Activated CD4-positive, alpha-beta T cell treated with anti-CD3 and anti-CD28 coated beads, Interleukin-2, amount 50 U/mL, for 4 hours (primary cell): ENCODE results near the gene TRIM67.
"Not testable (repeated sequence)": the region's sequence is repeated elsewhere in the genome, so short reads cannot be mapped to it uniquely, and the experiment has no call there.

ENCODE experiments used
- DNase-seq, 2 experiments: peaks; one replicate each; pipeline ENCODE4 v3.0.0-alpha.2; 2020

Gene TRIM67

DNA sequence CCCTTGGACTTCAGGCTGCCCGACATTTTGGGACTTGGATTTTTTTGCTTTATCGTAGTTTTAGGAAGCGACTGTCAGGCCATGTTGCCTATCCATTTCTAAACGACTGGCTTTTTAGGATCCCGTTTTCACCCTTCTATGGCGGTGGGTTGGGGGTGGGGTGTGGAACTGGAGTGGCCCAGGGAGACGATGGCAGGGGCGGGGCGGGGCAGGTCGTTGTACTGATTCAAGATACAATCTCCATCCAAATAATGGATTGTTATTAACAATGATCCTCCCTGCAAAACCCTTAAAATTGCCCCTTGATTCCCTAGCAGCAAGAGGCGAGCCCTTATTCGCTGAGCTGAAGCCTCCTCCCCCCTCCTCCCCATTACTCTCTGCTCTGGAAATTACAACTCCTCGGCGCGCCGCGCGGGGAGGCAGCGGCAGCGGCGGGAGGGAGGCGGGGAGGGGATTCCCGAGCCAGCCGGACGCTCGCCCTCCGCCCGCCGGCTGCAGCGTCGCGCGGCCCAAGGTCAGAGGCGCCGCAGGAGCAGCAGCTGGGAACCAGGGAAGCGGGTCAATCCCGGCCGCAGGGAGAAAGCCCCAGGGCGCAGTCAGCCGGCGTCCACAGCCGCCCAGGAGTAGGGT is at the start of gene TRIM67:
Gene TRIM67, plus strand, starts transcription at position 392 of the 630 bp plus-strand sequence. CDS start 912 bp downstream, outside the sequence.
- no peak for DNase-seq

DNA sequence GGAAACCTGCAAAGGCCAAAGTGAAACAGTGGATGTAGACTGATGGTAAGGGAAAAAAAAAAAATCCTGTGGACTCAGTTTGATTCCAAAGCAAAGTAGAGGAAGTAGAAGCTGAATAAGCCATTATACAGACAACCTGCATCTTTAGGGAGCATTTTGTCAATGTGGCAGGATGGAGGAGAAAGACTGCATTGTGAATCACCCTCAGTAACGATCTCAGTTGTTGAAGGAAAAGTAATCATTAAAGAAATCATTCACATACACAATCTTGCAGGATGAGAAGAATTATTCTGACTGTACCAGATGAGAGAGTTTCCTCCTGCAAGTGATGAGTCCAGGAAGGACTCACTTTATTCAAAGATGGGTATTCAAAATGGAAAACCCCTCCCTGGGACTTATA is 45.1 kb upstream of the TRIM67 start:
- DNase-seq: no peak

DNA sequence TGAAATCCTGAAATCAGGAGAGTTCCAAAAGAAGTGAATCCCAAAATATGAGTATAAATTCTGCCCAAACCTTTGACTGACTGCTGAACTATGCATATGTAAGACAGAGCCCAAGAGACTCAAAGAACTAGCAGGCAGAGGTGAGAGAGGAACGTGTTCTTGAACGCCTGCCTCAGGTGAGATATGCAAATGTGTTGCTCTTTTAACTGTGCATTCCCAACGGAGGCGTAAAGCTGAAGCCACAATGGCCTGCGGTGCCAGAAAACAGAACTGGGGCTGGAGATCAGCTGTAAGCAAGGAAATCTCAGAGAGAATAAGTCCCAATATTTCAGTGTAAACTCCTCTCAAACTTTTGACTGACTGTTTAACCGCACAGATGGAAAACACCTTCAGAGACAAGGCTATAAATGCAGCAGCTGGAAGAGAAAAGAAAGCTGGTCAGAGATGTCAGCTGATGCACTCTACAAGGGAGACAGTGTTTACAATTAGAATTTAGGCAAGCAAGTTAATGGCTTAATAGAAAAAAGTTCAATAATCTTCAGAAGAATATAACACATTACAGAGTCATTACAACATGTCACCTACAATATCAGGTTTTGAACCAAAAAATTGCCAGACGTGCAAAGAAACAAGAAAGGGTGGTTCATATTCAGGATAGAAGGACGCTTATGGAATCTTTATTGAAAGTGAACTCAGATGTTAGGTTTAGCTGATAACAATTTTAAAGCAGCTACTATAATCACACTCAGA is 43.0 kb upstream of the TRIM67 start:
- DNase-seq: no peak

DNA sequence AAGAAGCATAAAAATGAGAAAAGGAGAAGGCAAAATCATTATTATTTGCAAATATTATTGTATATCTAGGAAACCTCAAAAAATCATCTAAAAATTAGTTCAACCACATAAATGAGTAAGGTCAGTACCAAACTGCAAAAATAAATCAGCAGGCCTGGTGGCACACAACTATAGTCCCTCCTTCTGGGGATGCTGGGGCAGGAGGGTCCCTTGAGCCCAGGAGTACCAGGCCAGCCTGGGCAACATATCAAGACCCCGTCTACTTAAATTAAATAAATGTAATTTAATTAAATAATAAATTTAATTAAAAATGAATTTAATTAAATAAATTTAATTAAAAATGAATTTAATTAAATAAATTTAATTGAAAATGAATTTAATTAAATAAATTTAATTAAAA is 40.3 kb upstream of the TRIM67 start:
- DNase-seq: no peak

DNA sequence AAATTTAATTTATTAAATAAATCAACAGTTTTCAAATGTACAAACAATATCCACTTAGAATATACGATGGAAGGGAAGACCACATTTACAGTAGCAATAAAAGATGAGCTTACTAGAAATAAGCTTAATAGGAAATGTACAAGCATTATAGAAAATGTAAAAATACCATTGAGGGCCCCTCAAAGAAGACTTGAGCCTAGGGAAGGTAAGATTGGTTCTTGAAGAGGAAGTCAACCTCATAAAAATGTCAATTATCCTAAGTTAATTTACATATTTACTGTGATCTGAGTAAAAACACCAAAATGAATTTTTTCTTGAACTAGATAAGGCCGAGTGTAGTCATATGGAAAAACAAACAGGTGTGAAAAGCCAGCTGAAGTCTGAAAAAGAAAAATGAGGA is 39.7 kb upstream of the TRIM67 start:
- DNase-seq: no peak

DNA sequence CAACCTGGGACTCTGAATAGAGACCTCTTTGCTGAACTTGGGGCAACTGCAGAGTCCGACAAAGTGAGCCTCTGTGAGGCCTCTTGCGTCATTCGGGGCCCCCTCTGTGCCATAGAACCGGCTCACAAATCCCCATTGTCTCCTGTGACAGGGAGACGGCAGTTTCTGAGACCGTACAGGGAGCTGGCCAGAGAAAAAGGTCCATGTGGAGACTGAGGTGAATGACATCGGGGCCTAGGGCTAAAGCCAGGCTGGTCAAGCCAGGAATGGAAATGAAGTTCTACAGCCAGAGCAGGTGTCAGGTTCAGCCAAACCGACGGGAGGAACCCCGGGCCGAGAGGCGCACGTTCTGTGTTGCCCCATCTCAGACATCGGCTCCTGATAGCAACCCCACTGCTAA is 37.1 kb upstream of the TRIM67 start:
- no peak for DNase-seq

DNA sequence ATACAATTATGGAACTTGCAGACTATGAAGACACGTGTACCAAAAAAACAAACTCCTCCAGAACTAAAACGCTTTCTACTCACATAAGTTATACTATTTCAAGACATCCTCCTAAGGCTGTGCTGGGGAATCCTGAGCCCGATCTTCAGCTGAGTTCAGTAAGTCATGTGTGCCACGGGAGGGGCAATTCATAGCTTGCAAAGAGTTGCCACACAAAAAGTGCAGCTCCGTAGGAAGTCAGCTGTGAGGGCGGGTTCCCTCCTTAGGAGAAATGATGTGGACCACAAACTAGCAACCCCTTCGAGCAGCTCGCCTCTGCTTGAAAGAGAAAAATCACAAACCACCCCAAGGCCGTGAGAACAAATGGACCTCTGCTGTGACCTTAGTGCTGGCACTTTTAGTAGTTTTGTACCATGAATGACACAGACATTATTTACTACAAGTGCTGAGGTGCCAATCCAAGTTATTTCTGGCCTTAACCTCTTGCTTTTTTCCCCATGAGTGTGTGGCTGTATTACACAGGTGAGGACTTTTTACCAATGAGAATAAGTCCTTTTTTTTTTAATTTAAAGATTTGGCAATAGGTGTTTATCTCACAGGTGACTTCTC is 35.8 kb upstream of the TRIM67 start:
- DNase-seq: no peak

DNA sequence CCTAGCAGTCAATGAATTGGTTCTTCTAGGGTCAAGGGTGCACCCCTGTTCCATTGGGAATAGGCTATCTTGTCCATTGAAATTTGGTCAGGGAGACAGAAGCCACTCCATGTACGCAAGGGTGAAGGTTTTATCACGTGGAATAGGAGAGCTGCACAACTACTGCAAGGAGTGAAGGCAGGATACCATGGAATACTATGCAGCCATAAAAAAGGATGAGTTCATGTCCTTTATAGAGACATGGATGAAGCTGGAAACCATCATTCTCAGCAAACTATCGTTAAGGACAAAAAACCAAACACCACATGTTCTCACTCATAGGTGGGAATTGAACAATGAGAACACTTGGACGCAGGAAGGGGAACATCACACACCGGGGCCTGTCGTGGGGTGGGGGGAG is 34.8 kb upstream of the TRIM67 start:
- DNase-seq: not testable (repeated sequence)

DNA sequence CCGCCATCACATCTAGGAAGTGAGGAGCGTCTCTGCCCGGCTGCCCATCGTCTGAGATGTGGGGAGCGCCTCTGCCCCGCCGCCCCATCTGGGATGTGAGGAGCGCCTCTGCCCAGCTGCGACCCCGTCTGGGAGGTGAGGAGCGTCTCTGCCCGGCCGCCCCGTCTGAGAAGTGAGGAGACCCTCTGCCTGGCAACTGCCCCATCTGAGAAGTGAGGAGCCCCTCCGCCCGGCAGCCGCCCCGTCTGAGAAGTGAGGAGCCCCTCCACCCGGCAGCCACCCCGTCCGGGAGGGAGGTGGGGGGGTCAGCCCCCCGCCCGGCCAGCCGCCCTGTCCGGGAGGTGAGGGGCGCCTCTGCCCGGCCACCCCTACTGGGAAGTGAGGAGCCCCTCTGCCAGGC is 33.4 kb upstream of the TRIM67 start:
- not testable (repeated sequence) for DNase-seq

DNA sequence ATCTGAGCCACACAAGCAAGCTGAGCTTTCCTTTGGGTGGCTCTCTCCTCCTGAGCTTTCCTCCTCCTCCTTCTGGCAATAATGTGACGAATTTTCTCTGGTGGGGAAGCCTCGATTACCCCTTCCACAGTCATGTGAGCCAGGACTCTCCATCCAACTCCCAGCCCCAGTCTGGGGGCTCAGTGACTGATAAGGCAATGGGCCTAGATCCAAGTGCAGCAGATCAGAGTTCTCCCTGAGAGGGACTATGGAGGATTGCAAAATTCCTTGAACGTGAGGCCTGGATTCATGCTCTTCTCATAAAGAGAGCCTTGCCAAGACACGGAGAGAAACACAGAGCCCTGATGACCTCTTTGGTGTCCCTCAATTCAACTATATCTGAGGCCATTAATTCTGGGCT is 31.3 kb upstream of the TRIM67 start:
- DNase-seq: no peak

DNA sequence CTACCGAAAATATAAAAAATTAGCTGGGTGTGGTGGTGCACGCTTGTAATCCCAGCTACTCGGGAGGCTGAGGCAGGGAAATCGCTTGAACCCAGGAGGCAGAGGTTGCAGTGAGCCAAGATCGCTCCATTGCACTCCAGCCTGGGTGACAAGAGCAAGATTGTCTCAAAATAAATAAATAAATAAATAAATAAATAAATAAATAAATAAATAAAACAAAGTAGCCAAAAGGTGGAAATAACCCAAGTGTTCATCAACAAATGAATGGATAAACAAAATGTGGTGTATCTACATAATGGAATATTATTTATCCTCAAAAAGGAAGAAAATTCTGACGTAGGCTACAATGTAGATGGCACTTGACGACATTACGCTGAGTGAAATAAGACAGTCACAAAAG is 29.3 kb upstream of the TRIM67 start:
- DNase-seq: not testable (repeated sequence)

DNA sequence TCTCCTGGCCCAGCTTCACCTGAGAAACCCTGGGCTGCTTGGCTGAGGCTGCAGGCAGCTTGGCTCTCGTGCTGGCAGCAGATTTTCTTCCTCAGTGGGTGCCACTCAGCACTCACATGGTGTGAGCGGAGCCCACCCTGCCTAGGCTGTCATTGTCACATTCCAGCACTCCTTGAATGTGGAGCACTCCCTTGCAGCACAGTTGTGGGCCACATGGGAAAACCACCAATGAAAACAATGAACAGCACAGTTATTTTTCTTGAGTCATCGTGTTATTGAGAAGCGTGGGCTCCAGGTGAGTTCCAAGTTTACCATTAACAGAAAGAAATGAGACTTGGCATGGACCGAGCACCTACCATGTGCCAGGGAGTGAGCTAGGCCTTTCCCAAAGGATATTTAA is 27.2 kb upstream of the TRIM67 start:
- no peak for DNase-seq

DNA sequence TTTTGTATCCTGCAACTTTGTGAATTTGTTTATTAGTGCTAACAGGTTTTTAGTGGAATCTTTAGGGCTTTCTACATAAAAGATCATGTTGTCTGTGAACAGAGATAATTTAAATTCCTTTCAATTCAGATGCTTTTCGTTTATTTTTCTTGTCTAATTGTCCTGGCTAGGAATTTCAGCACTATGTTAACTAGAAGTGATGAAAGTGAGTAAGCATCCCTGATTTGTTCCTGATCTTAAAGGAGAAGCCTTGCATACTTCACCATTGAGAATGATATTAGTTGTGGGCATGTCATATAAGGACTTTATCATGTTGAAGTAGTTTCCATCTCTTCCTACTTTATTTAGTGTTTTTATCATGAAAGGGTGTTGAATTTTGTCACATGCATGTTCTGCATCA is 23.6 kb upstream of the TRIM67 start:
- DNase-seq: no peak

DNA sequence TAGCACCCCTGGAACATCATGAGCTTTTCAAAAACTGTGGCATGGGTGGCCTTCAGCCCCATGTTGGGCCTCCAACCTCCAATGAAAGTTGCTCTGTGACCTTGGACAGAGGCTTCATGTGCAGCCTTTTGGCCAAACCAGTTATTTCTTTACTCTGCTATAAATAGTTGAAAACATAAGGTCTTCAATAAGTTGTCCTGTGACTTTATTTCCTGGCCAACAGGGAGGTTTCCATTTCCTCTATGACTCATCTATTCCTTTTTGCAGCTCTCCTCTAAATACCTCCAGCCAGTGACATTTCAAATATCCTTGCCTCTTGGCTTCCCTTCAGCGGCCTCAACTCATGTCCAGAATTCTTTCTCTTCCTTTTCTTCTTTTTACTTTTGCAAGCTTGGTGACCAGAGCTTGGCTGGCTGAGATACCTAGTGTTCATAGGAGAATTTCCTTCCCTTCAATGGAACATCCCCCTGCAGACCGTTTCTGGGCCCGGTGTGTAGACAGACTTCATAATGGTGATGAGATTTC is 22.7 kb upstream of the TRIM67 start:
- no peak for DNase-seq

DNA sequence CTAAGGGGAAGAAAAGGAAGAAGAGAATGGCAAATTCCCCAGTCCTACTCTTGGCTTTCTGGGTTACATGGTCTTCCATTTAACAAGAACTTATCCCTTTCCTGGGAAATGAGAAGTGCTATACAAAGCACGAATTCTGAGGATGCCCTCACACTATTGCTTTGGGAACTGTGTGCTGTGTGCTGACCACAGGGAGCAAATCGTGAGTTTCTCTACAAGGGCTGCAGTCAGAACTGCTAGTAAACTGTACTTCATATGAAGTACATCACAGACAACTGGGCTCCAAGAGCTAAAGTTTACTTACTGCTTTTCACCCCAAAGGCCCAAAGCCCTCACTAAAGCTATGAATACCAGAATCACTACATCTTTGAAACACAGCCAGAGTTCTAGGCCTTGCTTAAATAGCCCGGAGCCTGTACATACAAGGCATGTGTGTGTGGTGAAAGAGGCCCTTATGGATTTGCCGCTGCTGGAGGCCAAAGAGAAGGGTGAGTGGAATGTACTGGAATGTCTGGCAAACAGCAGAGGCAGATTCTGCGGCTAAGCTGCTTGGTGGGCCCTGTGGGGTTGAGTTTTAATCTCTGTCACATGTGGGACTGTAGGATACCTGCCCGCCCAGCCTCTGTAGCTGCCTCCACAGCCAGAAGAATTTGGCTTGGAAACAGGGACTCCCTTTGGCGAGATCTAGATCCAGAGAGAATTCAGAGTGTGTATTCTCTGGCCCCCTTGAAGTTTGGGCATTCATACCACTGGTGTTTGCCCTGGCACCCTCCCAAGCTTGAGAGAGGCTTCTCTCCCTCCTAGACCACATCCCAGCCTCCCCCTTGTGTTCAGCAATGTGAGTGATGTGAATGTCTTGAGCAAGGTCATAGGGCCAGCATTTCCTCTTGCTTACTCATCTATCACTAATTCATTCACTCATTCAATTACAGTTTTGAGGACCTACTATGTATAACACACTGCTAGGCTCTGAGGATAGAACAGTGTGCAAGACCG is 21.9 kb upstream of the TRIM67 start:
- no peak for DNase-seq

DNA sequence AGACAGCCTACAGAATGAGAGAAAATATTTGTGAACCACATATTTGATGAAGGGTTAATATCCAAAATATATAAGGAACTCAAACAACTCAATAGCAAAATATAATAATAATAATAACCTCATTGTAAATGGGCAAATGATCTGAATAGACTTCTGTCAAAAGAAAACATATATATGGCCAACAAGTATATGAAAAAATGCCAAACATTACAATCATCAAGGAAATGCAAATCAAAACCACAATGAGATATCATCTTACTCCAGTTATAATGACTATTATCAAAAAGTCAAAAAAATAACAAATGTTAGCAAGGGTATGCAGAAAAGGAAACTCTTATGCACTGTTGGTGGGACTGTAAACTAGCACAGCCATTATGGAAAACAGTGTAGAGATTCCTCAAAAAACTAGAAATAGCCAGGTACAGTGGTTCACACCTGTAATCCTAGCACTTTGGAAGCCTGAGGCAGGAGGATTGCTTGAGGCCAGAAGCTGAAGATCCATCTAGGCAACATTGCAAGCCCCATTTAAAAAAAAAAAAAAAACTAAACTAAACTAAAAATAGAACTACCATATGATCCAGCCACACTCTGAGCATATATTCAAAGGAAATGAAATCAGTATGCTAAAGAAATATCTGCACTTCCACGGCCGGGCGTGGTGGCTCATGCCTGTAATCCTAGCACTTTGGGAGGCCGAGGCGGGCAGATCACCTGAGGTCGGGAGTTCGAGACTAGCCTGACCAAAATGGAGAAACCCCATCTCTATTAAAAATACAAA is 17.3 kb upstream of the TRIM67 start:
- no peak for DNase-seq

DNA sequence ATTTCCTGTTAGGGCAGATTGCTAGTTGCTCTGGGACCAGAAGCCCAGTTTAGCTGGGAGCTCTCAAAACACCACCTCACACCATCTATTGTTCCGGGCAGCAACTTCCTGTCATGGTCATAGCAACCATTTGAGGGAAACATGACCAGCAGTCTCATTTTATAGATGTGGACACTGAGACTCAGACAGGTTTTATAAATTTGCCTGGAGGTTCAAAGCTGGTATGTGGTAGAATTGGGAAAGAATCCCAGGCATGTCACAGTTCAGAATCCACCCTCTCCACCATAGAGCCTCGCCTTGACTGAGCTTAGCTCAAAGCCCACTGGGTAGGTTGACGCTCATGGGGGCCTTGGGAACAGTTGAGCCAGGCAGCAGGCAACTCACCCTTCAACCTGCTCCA is 14.0 kb upstream of the TRIM67 start:
- no peak for DNase-seq

DNA sequence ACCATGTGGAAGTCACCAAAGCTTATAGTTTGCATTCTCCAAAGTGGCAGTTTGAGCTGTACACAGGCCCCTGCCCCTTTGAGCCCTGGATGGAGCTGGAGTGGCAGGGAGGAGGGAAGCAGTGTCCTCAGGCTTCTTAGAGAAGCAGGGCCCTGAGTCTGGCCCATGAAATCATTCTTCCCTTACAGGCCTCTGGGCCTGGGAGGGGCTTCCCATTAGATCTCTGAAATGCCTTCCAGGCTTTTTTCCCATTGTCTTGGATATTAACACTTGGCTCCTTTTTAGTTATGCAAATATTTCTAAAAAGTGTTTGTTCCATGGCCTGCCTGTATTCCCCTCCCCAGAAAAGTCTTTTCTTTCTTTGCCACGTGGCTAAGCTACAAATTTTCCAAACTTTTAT is 10.0 kb upstream of the TRIM67 start:
- no peak for DNase-seq

DNA sequence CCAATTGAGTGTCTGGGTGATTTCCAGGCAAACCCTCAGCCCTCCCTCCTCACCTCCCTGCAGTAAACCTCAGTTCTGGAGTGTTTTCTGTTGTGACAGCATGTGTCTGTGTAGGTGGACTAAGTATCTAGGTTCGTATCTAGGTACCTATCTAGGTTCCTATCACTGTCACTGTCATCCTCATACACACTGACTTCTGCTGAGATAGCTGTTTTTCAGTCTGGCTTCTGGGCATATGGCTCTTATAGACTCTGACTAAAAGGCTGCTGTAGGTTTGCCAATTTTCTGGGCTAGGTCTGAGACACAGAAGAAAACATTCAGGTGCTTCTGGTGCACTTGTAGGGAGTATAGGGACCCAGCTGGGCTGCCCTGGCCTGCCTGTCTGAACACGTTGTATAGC is 8.1 kb upstream of the TRIM67 start:
- DNase-seq: no peak

DNA sequence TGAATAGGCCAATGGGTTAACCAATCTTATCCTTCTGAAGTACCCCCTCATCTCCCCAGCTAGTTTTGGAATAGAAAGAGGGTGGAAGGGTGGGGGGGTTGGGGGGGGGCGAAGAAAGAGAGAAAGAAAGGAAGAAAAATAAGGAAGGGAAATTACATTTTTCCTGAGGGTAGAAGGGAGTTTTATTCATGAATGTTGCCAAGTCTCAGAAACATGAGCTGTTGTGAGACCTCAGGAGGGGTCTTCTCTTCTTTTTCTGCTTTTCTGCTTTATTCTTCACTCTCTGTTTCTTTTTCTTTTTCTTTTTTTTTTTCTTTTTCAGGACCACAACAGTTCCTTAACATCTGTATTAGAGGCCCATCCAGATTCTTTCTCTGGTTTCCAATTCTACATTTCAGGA is 6.0 kb upstream of the TRIM67 start:
- no peak for DNase-seq

DNA sequence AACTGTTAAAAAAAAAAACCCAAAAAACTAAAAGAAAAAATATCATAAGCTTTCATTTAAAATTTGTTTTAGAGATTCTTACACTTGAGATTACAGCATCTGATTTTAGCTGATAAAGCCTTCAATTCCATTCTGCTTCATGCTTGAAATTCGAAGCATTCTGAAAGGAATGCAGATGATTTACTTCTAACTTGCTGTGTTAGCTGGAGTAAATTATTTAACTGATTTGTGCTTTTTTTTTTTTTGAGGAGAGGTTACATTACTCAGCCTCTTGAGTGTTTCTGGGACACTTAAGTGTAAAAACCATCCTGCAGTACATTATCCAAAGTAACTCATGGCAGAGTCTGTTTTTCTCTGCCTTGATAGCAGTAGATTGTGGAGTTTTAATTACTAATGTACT is 4.5 kb upstream of the TRIM67 start:
- DNase-seq: no peak

DNA sequence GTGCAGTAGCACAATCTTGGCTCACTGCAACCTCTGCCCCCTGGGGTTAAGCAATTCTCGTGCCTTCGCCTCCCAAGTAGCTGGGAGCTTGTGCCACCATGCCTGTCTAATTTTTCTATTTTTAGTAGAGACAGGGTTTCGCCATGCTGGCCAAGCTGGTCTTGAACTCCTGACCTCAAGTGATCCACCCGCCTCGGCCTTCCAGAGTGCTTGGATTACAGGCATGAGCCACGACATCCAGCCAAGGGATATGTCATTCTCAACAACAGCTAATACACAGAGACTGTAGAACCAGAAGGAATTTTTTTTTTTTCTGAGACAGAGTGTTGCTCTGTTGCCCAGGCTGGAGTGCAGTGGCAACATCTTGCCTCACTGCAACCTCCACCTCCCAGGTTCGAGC is 3.7 kb upstream of the TRIM67 start:
- not testable (repeated sequence) for DNase-seq
